HG03060 (cell line): ENCODE measurements around the gene PDYN.
"Not testable (repeated sequence)": the region's sequence is repeated elsewhere in the genome, so short reads cannot be mapped to it uniquely, and the experiment has no call there.

Experiments used
- ATAC-seq: cut with Tn5 transposase; IDR thresholded peaks from one replicate; pipeline ENCODE4 v1.9.1; 2021; ENCODE audit warnings: low read depth, moderate number of reproducible peaks; ENCODE audit not compliant: unreplicated experiment

The PDYN gene

GRCh38 chr20:1993986-1994385 is at the start of gene PDYN:
Gene PDYN (minus strand): TSS chr20:1994058. CDS start chr20:1983084, 10,974 bp downstream.
- ATAC-seq, result no peak

GRCh38 chr20:2042400-2042799 is 48.5 kb upstream of the PDYN start:
- ATAC-seq, result no peak

- no peak for ATAC-seq
Measured at GRCh38 chr20:2038161-2038560, 44.3 kb upstream of the PDYN start.

GRCh38 chr20:2037296-2037914 is 43.5 kb upstream of the PDYN start:
- ATAC-seq, result no peak

- ATAC-seq, result not testable (repeated sequence)
Measured at GRCh38 chr20:2036357-2036756, 42.5 kb upstream of the PDYN start.

GRCh38 chr20:2032168-2032567 is 38.3 kb upstream of the PDYN start:
- ATAC-seq, result no peak

- no peak for ATAC-seq
Measured at GRCh38 chr20:2026514-2026913, 32.7 kb upstream of the PDYN start.

GRCh38 chr20:2026004-2026403 is 32.1 kb upstream of the PDYN start:
- ATAC-seq, result no peak

GRCh38 chr20:2023151-2023550 is 29.3 kb upstream of the PDYN start:
- no peak for ATAC-seq

GRCh38 chr20:2022163-2022562 is 28.3 kb upstream of the PDYN start:
- ATAC-seq, result no peak

GRCh38 chr20:2010533-2010932 is 16.7 kb upstream of the PDYN start:
- no peak for ATAC-seq

GRCh38 chr20:2006452-2007361 is 12.8 kb upstream of the PDYN start:
- no peak for ATAC-seq

GRCh38 chr20:2005831-2006426 is 12.1 kb upstream of the PDYN start:
- no peak for ATAC-seq

GRCh38 chr20:2005359-2005758 is 11.5 kb upstream of the PDYN start:
- no peak for ATAC-seq

- ATAC-seq, result no peak
Measured at GRCh38 chr20:2004171-2004570, 10.3 kb upstream of the PDYN start.

GRCh38 chr20:2002365-2002764 is 8.5 kb upstream of the PDYN start:
- ATAC-seq, result no peak

GRCh38 chr20:2001119-2001518 is 7.3 kb upstream of the PDYN start:
- ATAC-seq, result no peak

- no peak for ATAC-seq
Measured at GRCh38 chr20:2000285-2000684, 6.4 kb upstream of the PDYN start.

GRCh38 chr20:1998715-1999114 is 4.9 kb upstream of the PDYN start:
- no peak for ATAC-seq

- no peak for ATAC-seq
Measured at GRCh38 chr20:1998193-1998520, 4.3 kb upstream of the PDYN start.

- no peak for ATAC-seq
Measured at GRCh38 chr20:1997483-1998192, 3.8 kb upstream of the PDYN start.
